ENCODE measurements around the gene YAE1. TPM values are rescaled to one million over a fixed set of nuclear protein-coding genes. Genes with fewer than 3 reads are reported as not detected.

The YAE1 gene
- total and polyA plus RNA-seq, 2 of the 8 experiments (the other 6 are each of a cell fraction or from before 2014, with no cell fraction given), result 24.1 to 38.0 TPM

DNA sequence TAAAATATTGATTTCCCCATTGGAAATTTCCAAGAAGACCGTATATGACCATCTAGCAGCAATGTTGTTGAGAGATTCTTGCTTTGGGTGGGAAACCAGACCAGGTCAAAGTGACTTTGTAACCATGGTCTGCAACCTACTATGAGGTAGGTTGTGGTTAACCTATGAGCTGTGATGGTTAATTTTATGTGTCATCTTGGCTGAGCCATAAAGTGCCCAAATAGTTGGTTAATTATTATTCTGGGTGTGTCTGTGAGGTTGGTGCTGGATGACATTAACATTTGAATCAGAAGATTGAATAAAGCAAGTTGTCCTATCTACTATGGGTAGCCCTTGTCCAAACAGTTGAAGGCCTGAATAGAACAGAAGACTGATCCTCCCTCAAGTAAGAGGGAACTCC lies 38.9 kb downstream of the YAE1 start (continued):
- TF ChIP-seq, protein P1, sequence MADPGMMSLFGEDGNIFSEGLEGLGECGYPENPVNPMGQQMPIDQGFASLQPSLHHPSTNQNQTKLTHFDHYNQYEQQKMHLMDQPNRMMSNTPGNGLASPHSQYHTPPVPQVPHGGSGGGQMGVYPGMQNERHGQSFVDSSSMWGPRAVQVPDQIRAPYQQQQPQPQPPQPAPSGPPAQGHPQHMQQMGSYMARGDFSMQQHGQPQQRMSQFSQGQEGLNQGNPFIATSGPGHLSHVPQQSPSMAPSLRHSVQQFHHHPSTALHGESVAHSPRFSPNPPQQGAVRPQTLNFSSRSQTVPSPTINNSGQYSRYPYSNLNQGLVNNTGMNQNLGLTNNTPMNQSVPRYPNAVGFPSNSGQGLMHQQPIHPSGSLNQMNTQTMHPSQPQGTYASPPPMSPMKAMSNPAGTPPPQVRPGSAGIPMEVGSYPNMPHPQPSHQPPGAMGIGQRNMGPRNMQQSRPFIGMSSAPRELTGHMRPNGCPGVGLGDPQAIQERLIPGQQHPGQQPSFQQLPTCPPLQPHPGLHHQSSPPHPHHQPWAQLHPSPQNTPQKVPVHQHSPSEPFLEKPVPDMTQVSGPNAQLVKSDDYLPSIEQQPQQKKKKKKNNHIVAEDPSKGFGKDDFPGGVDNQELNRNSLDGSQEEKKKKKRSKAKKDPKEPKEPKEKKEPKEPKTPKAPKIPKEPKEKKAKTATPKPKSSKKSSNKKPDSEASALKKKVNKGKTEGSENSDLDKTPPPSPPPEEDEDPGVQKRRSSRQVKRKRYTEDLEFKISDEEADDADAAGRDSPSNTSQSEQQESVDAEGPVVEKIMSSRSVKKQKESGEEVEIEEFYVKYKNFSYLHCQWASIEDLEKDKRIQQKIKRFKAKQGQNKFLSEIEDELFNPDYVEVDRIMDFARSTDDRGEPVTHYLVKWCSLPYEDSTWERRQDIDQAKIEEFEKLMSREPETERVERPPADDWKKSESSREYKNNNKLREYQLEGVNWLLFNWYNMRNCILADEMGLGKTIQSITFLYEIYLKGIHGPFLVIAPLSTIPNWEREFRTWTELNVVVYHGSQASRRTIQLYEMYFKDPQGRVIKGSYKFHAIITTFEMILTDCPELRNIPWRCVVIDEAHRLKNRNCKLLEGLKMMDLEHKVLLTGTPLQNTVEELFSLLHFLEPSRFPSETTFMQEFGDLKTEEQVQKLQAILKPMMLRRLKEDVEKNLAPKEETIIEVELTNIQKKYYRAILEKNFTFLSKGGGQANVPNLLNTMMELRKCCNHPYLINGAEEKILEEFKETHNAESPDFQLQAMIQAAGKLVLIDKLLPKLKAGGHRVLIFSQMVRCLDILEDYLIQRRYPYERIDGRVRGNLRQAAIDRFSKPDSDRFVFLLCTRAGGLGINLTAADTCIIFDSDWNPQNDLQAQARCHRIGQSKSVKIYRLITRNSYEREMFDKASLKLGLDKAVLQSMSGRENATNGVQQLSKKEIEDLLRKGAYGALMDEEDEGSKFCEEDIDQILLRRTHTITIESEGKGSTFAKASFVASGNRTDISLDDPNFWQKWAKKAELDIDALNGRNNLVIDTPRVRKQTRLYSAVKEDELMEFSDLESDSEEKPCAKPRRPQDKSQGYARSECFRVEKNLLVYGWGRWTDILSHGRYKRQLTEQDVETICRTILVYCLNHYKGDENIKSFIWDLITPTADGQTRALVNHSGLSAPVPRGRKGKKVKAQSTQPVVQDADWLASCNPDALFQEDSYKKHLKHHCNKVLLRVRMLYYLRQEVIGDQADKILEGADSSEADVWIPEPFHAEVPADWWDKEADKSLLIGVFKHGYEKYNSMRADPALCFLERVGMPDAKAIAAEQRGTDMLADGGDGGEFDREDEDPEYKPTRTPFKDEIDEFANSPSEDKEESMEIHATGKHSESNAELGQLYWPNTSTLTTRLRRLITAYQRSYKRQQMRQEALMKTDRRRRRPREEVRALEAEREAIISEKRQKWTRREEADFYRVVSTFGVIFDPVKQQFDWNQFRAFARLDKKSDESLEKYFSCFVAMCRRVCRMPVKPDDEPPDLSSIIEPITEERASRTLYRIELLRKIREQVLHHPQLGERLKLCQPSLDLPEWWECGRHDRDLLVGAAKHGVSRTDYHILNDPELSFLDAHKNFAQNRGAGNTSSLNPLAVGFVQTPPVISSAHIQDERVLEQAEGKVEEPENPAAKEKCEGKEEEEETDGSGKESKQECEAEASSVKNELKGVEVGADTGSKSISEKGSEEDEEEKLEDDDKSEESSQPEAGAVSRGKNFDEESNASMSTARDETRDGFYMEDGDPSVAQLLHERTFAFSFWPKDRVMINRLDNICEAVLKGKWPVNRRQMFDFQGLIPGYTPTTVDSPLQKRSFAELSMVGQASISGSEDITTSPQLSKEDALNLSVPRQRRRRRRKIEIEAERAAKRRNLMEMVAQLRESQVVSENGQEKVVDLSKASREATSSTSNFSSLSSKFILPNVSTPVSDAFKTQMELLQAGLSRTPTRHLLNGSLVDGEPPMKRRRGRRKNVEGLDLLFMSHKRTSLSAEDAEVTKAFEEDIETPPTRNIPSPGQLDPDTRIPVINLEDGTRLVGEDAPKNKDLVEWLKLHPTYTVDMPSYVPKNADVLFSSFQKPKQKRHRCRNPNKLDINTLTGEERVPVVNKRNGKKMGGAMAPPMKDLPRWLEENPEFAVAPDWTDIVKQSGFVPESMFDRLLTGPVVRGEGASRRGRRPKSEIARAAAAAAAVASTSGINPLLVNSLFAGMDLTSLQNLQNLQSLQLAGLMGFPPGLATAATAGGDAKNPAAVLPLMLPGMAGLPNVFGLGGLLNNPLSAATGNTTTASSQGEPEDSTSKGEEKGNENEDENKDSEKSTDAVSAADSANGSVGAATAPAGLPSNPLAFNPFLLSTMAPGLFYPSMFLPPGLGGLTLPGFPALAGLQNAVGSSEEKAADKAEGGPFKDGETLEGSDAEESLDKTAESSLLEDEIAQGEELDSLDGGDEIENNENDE (IDR thresholded peaks at IDR 0.05; ENCODE audit: insufficient replicate concordance, low read length), result no peak
- TF ChIP-seq JUND (IDR thresholded peaks at IDR 0.05; ENCODE audit: low read length), result no peak
- TF ChIP-seq ASH2L (IDR thresholded peaks at IDR 0.05; ENCODE audit: low read length), result no peak
- TF ChIP-seq EZH2 (IDR thresholded peaks at IDR 0.05; ENCODE audit: low read depth, low read length, severe bottlenecking), result no peak
- no peak for TF ChIP-seq SUZ12 (IDR thresholded peaks at IDR 0.05; ENCODE audit: low read length)
- no peak for TF ChIP-seq HDAC2 (IDR thresholded peaks at IDR 0.05; ENCODE audit: borderline replicate concordance in 1 of 2, low read depth in 2 of 2, low read length in 2 of 2)
- TF ChIP-seq POU5F1 (IDR thresholded peaks at IDR 0.05; ENCODE audit: low read depth, low read length), result no peak
- TF ChIP-seq BACH1 (IDR thresholded peaks at IDR 0.05; ENCODE audit: low read length), result no peak
- TF ChIP-seq KDM4A (IDR thresholded peaks at IDR 0.05; ENCODE audit: low read depth, low read length, severe bottlenecking), result no peak
